Measurements from ENCODE around the gene UNC5CL. TPM values are rescaled to one million over a fixed set of nuclear protein-coding genes. Genes with fewer than 3 reads are reported as not detected.

The UNC5CL gene, protein sequence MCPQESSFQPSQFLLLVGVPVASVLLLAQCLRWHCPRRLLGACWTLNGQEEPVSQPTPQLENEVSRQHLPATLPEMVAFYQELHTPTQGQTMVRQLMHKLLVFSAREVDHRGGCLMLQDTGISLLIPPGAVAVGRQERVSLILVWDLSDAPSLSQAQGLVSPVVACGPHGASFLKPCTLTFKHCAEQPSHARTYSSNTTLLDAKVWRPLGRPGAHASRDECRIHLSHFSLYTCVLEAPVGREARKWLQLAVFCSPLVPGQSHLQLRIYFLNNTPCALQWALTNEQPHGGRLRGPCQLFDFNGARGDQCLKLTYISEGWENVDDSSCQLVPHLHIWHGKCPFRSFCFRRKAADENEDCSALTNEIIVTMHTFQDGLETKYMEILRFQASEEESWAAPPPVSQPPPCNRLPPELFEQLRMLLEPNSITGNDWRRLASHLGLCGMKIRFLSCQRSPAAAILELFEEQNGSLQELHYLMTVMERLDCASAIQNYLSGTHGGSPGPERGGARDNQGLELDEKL
- 164 TPM for polyA plus RNA-seq
- long read RNA-seq, donor 1, transcript UNC5CL-201 (9 exons, 3,136 nt), result major isoform, 6 of 16 reads
- long read RNA-seq, donor 1, partial matches to known transcripts, result 10 of 16 reads
- long read RNA-seq, donor 1, other reads (novel, unspliced or antisense), result 0 of 16 reads
- long read RNA-seq, donor 2, transcript UNC5CL-201 (9 exons, 3,136 nt), result major isoform, 12 of 100 reads
- long read RNA-seq, donor 2, partial matches to known transcripts, result 88 of 100 reads
- long read RNA-seq, donor 2, other reads (novel, unspliced or antisense), result 0 of 100 reads
- long read RNA-seq, donor 3, transcript UNC5CL-201 (9 exons, 3,136 nt), result major isoform, 13 of 102 reads
- long read RNA-seq, donor 3, partial matches to known transcripts, result 84 of 102 reads
- long read RNA-seq, donor 3, other reads (novel, unspliced or antisense), result 5 of 102 reads
- long read RNA-seq, donor 4, partial matches to known transcripts, result 0 of 3 reads
- long read RNA-seq, donor 4, other reads (novel, unspliced or antisense), result 0 of 3 reads
- long read RNA-seq, donor 5, partial matches to known transcripts, result 0 of 1 reads
- long read RNA-seq, donor 5, other reads (novel, unspliced or antisense), result 0 of 1 reads
- long read RNA-seq, donor 6, transcript UNC5CL-201 (9 exons, 3,136 nt), result major isoform, 12 of 82 reads
- long read RNA-seq, donor 6, partial matches to known transcripts, result 64 of 82 reads
- long read RNA-seq, donor 6, other reads (novel, unspliced or antisense), result 5 of 82 reads
- long read RNA-seq, donor 7, partial matches to known transcripts, result 6 of 8 reads
- long read RNA-seq, donor 7, other reads (novel, unspliced or antisense), result 0 of 8 reads
- long read RNA-seq, donor 8, transcript UNC5CL-201 (9 exons, 3,136 nt), result major isoform, 17 of 87 reads
- long read RNA-seq, donor 8, partial matches to known transcripts, result 69 of 87 reads
- long read RNA-seq, donor 8, other reads (novel, unspliced or antisense), result 0 of 87 reads
- long read RNA-seq, donor 9, transcript UNC5CL-201 (9 exons, 3,136 nt), result major isoform, 14 of 63 reads
- long read RNA-seq, donor 9, partial matches to known transcripts, result 49 of 63 reads
- long read RNA-seq, donor 9, other reads (novel, unspliced or antisense), result 0 of 63 reads
- long read RNA-seq, donor 10, transcript UNC5CL-201 (9 exons, 3,136 nt), result major isoform, 15 of 224 reads
- long read RNA-seq, donor 10, partial matches to known transcripts, result 207 of 224 reads
- long read RNA-seq, donor 10, other reads (novel, unspliced or antisense), result 0 of 224 reads
- long read RNA-seq, donor 11, transcript UNC5CL-201 (9 exons, 3,136 nt), result major isoform, 11 of 35 reads
- long read RNA-seq, donor 11, partial matches to known transcripts, result 24 of 35 reads
- long read RNA-seq, donor 11, other reads (novel, unspliced or antisense), result 0 of 35 reads

DNA sequence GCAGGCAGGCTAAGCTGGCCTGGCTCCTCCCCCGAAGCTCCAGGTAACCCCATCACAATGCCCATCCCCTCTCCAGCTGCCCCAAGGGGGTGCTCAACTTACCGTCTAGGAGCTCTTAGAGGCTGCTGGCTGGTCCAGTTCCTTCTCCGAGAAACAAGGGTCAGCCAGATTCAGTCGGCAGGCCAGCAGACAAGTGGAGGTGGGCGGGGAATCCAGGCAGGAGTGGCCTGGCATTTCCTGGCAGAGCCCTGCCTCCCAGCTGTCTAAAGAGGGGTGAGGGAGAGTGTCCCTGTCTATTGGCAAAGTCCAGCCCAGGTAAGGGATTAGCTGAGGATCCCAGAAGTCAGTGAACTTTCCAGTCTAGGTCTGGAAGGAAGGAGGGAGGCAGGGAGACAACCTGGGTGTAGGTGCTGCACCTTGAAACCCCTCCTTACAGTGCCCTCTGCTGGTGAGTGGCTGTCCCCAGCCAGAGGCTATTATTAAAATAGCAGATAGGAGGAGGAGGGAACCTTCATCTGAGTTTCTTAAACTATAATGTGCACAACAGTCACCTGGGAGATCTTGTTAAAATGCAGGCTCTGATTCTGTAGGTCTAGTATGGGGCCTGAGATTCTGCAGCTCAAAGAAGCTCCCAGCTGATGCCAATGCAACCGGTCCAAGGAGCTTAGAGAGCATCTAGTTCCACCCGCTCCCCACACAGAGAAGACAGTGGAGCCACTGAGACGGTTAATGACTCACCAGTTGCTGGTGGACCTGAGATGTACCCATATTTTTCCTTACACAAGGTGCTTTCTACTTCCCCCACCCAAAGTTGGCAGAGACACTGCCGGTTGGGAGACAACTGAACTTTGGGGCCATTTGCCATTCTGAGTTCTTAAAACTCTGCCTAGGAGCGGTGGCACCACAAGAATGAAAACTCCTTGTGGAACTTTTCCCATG, at the start of gene UNC5CL:
Gene UNC5CL (minus strand): TSS at position 162 of the 939 bp plus-strand sequence. CDS start 4,147 bp downstream, outside the sequence.
- Histone ChIP-seq H3K4me1 (ENCODE audit: control insufficient read depth, insufficient read depth, low read length) (peaks cover 45% of the 10 kb centered on the region), H3K36me3 (ENCODE audit: control insufficient read depth, insufficient read depth, low read length) (peaks cover 13% of the 10 kb centered on the region), H3K4me3 (ENCODE audit: low read length) (peak within 1 kb of the TSS; percentile 70), H3K9me3 (ENCODE audit: control insufficient read depth, low read depth, low read length) (no peaks in the 10 kb centered on the region), H3K27me3 (ENCODE audit: control insufficient read depth, insufficient read depth, low read length) (no peaks in the 10 kb centered on the region), H3K27ac (ENCODE audit: low read length) (peak within 1 kb of the TSS; percentile 100)
- no CpG with 5 or more reads among the region's 10 CpGs for WGBS (ENCODE audit: insufficient coverage, low lambda C conversion rate)
- DNase-seq, result peak; percentile 95 to 97

DNA sequence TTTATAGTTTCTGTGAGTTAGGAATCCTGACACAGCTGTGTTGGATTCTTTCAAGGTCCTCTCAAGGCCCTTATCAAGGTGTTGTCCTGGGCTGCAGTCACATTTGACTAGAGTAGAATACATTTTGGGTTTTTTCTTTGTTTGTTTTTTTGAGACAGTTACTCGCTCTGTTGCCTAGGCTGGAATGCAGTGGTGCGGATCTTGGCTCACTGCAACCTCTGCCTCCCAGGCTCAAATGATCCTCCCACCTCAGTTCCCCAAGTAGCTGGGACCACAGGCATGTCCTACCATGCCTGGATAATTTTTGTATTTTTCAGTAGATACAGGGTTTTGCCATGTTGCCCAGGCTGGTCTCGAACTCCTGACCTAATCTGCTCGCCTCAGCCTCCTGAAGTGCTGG, 49.4 kb upstream of the UNC5CL start:
- Histone ChIP-seq H3K27ac (ENCODE audit: low read length) (no peak overlapping the region), H3K4me1 (ENCODE audit: control insufficient read depth, insufficient read depth, low read length) (no peaks in the 10 kb centered on the region), H3K27me3 (ENCODE audit: control insufficient read depth, insufficient read depth, low read length) (no peaks in the 10 kb centered on the region), H3K36me3 (ENCODE audit: control insufficient read depth, insufficient read depth, low read length) (peaks cover 62% of the 10 kb centered on the region), H3K9me3 (ENCODE audit: control insufficient read depth, low read depth, low read length) (no peaks in the 10 kb centered on the region), H3K4me3 (ENCODE audit: low read length) (no peak overlapping the region)
- no CpG with 5 or more reads among the region's 4 CpGs for WGBS (ENCODE audit: insufficient coverage, low lambda C conversion rate)
- no peak for DNase-seq

DNA sequence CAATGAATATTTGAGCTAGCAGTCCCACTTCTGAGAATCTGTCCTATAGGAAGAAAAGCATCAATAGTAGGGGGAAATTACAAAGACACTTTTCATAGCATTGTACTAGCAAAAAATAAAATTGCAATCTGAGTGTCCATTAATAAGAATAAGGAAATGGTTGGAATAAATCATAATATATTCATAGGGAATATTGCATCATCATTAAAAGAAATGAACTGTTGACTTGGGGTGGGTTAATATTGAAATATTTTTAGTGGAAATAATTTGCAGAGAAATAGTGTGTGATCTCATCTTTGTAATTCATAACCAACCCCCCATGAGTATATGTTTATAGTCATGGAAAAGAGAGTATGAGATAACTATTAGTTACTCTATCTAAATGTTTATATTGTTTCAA, 46.2 kb upstream of the UNC5CL start:
- Histone ChIP-seq H3K9me3 (ENCODE audit: control insufficient read depth, low read depth, low read length) (no peaks in the 10 kb centered on the region), H3K36me3 (ENCODE audit: control insufficient read depth, insufficient read depth, low read length) (peaks cover 54% of the 10 kb centered on the region), H3K4me1 (ENCODE audit: control insufficient read depth, insufficient read depth, low read length) (no peaks in the 10 kb centered on the region), H3K27ac (ENCODE audit: low read length) (no peak overlapping the region), H3K4me3 (ENCODE audit: low read length) (no peak overlapping the region), H3K27me3 (ENCODE audit: control insufficient read depth, insufficient read depth, low read length) (no peaks in the 10 kb centered on the region)
- no peak for DNase-seq

DNA sequence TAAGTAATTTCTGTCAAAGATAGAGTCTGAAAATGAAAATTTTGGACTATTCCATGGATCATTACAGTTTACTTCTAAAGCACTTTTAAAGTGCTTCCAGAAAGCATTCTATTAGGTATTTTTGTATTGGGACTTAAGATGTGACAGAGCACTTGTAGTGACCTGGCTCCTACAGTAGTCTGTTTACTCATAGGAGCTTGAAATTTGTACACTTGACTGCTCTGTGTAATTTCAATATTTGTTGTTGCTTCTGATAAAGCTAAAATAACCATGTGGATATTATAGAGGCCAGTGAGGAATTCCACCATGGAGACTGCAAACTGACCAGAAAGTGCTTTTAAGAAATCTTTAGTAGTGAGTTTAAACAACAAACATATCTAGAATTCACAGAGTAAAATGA, 44.1 kb upstream of the UNC5CL start:
- H3K27ac ChIP-seq (ENCODE audit: low read length), result no peak overlapping the region
- H3K36me3 ChIP-seq (ENCODE audit: control insufficient read depth, insufficient read depth, low read length), result peaks cover 50% of the 10 kb centered on the region
- no peak overlapping the region for H3K4me3 ChIP-seq (ENCODE audit: low read length)
- no peaks in the 10 kb centered on the region for H3K9me3 ChIP-seq (ENCODE audit: control insufficient read depth, low read depth, low read length)
- peaks cover 6% of the 10 kb centered on the region for H3K4me1 ChIP-seq (ENCODE audit: control insufficient read depth, insufficient read depth, low read length)
- no peaks in the 10 kb centered on the region for H3K27me3 ChIP-seq (ENCODE audit: control insufficient read depth, insufficient read depth, low read length)
- DNase-seq, result no peak

DNA sequence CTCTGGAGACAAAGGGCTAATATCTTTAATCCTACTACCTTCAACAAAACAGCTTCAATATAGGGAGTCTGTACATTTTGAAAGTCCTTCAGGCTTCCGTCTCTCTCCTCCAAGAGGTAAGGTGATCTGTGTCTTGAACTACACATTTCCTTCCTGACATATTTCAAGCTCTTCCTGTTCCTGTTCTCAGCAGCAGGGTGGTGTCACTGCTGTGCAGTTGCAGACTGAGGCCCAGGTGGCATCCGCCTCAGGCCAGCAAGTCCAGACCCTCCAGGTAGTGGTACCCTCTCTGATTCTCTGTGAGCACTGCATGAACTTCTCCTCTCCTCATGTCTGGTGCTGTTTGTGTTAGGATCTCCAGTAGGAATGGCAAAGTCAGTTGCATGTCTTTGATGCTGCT, 41.6 kb upstream of the UNC5CL start:
- Histone ChIP-seq H3K27ac (ENCODE audit: low read length) (no peak overlapping the region), H3K4me1 (ENCODE audit: control insufficient read depth, insufficient read depth, low read length) (peaks cover 18% of the 10 kb centered on the region), H3K4me3 (ENCODE audit: low read length) (no peak overlapping the region), H3K36me3 (ENCODE audit: control insufficient read depth, insufficient read depth, low read length) (peaks cover 42% of the 10 kb centered on the region), H3K27me3 (ENCODE audit: control insufficient read depth, insufficient read depth, low read length) (no peaks in the 10 kb centered on the region), H3K9me3 (ENCODE audit: control insufficient read depth, low read depth, low read length) (no peaks in the 10 kb centered on the region)
- WGBS (ENCODE audit: insufficient coverage, low lambda C conversion rate), result no CpG with 5 or more reads among the region's 2 CpGs
- no peak for DNase-seq

DNA sequence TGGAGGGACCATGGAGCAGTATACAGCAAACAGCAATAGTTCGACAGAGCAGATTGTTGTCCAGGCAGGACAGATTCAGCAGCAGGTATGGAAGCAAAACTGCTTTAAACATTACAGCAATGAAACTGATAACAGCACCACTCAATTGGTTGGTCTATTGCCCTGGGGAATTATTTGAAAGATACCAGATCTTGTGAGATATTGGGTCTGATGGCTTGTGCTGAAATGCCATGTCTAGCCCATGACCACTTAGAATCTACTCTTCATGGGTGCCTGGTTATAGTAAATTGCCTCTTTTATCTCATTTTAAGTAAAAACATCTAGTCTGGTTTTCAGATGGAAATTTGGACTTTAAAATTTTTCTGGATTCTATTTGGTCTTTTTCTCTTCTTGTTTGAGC, 40.1 kb upstream of the UNC5CL start:
- Histone ChIP-seq H3K4me1 (ENCODE audit: control insufficient read depth, insufficient read depth, low read length) (peaks cover 24% of the 10 kb centered on the region), H3K36me3 (ENCODE audit: control insufficient read depth, insufficient read depth, low read length) (peaks cover 33% of the 10 kb centered on the region), H3K27me3 (ENCODE audit: control insufficient read depth, insufficient read depth, low read length) (no peaks in the 10 kb centered on the region), H3K9me3 (ENCODE audit: control insufficient read depth, low read depth, low read length) (no peaks in the 10 kb centered on the region), H3K27ac (ENCODE audit: low read length) (peak overlapping the region; percentile 59), H3K4me3 (ENCODE audit: low read length) (no peak overlapping the region)
- DNase-seq, result no peak
- whole genome bisulfite sequencing (ENCODE audit: insufficient coverage, low lambda C conversion rate), result no CpG with 5 or more reads among the region's 1 CpG

DNA sequence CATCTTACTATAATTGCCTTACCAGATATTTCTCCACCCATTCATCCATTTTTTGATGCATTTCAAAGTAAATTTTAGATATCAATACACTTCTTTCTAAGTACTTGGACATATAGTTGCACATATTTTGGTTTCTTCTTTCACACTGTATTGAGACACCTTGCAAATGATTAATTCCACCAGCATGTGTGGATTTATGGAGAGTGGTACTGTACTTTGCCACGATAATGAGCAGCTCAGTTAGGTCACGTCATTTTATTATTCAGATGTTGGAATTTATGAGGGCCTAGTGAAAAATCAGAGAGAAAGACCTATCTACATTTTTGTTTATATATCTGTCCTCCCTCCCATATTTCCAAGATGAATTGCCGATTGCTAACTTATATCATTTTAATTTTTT, 39.1 kb upstream of the UNC5CL start:
- 33% methylated on average over 1 of the region's 3 CpGs for WGBS (ENCODE audit: insufficient coverage, low lambda C conversion rate)
- peak in 1 of 2 donors; percentile 74 for DNase-seq
- H3K4me3 ChIP-seq (ENCODE audit: low read length), result no peak overlapping the region
- H3K4me1 ChIP-seq (ENCODE audit: control insufficient read depth, insufficient read depth, low read length), result peaks cover 24% of the 10 kb centered on the region
- no peaks in the 10 kb centered on the region for H3K27me3 ChIP-seq (ENCODE audit: control insufficient read depth, insufficient read depth, low read length)
- H3K27ac ChIP-seq (ENCODE audit: low read length), result peak overlapping the region; percentile 59
- no peaks in the 10 kb centered on the region for H3K9me3 ChIP-seq (ENCODE audit: control insufficient read depth, low read depth, low read length)
- H3K36me3 ChIP-seq (ENCODE audit: control insufficient read depth, insufficient read depth, low read length), result peaks cover 24% of the 10 kb centered on the region

DNA sequence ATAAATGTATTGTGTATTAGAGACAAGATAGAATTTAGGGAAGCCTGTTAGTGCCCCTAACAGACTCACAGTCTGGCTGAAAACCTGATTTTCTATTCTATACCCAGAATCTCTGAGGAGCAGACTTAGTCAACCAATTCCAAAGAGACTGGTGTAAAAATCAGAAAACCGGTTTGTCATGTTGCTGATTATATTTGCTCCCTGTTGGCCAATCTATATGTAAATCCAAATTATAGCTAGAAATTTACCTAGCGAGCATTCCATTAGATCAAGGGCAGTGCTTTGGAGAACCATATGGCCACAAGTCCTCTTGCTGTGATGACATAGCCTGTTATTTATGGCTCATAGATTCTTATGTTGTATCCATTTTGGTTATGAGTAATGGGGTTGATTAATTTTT, 38.5 kb upstream of the UNC5CL start:
- Histone ChIP-seq H3K4me1 (ENCODE audit: control insufficient read depth, insufficient read depth, low read length) (peaks cover 24% of the 10 kb centered on the region), H3K27ac (ENCODE audit: low read length) (no peak overlapping the region), H3K27me3 (ENCODE audit: control insufficient read depth, insufficient read depth, low read length) (no peaks in the 10 kb centered on the region), H3K9me3 (ENCODE audit: control insufficient read depth, low read depth, low read length) (no peaks in the 10 kb centered on the region), H3K4me3 (ENCODE audit: low read length) (no peak overlapping the region), H3K36me3 (ENCODE audit: control insufficient read depth, insufficient read depth, low read length) (peaks cover 24% of the 10 kb centered on the region)
- no CpG with 5 or more reads among the region's 2 CpGs for WGBS (ENCODE audit: insufficient coverage, low lambda C conversion rate)
- peak in 1 of 2 donors; percentile 26 for DNase-seq
